Measurements from ENCODE around the gene CYP24A1.

GRCh38 chr20:54148947-54149764, 24.6 kb downstream of the CYP24A1 start:
- no peak for TF ChIP-seq CTCF (IDR thresholded peaks at IDR 0.05)
- no peak for TF ChIP-seq EZH2 (IDR thresholded peaks at IDR 0.05; ENCODE audit: borderline replicate concordance, insufficient read depth, low read depth, low read length, poor library complexity, severe bottlenecking)

Measured in B cell (primary cell).